T-helper 2 cell (primary cell): Measurements from ENCODE around the gene PFN1.
"Not testable (repeated sequence)": the region's sequence is repeated elsewhere in the genome, so short reads cannot be mapped to it uniquely, and the experiment has no call there.

Experiments
- DNase-seq, 5 experiments: peaks; one replicate each; pipeline versions ENCODE4 v3.0.0 to v3.0.0-alpha.2; 2012 to 2022

PFN1 gene

DNA sequence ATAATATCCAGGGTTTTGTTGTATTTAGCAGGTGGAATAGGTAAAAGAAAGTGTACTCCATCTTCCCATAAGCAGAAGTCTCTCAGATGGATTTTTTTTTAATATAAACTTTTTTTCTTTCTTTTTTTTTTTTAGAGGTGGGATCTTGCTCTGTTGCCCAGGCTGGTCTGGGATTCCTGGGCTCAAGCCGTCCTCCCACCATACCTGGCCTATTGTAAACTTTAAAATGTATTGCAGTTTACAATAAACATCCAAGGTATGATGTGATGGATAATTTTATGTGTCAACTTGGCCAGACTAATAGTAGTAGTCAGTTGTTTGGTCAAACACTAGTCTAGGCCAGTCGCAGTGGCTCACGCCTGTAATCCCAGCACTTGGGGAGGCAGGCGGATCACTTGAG is 27.0 kb downstream of the PFN1 start:
- DNase-seq = no peak

DNA sequence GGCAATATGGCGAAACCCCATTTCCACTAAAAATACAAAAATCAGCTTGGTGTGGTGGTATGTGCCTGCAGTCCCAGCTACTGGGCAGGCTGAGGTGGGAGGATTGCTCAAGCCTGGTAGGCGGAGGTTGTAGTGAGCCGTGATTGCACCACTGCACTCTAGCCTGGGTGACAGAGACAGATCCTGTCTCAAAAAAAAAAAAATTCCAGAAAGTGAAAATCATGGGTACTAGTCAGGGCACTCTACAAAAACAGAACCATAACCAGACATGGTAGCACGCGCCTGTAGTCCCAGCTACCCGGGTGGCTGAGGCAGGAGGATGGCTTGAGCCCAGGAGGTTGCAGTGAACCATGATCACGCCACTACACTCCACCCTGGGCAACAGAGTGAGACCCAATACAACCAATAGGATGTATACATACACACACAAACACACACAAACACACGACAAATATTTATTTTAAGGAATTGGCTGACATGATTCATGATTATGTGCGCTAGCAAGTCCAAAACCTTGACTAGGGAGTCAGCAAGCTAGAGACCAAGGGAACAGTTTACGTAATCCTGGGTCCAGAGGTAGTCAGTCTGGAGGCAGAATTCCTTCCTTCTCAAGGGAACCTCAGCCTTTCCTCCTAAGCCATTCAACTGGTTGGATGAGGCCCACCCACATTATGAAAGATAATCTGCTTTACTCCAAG is 27.8 kb downstream of the PFN1 start:
- no peak for DNase-seq

DNA sequence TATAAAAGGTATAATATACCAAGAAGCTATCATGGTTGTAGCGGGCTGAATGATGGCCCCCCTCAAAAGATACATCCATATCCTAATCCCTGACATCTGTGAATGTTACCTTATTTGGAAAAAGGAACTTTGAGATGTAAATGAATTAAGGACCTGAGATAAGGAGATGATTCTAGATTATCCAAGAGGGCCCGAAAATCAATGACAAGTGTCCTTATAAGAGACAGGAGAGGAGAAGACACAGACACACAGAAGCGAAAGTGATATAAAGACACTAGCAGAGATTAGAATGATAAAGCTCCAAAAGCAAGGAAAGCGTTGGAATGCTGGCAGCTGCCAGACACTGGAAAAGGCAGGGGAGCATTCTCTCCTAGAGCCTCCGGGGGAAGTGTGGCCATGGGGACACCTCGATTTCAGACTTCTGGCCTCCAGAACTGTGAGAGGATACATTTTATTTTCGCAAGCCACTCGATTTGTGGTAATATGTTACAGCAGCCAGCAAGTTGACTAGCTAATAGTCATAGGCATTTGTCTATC is 28.8 kb downstream of the PFN1 start:
- no peak for DNase-seq

DNA sequence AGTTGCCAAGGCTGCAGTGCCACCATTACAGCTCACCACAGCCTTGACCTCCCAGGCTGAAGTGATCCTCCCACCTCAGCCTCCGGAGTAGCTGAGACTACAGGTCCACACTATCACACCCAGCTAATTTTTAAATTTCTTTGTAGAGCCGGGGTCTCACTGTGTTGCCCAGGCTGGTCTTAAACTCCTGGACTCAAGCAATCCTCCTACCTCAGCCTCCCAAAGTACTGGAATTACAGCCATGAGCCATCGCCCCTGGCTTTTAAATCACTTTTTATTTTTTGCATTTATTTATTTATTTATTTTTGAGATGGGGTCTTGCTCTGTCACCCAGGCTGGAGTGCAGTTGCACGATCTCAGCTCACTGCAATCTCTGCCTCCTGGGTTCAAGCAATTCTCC is 33.8 kb downstream of the PFN1 start:
- not testable (repeated sequence) for DNase-seq

DNA sequence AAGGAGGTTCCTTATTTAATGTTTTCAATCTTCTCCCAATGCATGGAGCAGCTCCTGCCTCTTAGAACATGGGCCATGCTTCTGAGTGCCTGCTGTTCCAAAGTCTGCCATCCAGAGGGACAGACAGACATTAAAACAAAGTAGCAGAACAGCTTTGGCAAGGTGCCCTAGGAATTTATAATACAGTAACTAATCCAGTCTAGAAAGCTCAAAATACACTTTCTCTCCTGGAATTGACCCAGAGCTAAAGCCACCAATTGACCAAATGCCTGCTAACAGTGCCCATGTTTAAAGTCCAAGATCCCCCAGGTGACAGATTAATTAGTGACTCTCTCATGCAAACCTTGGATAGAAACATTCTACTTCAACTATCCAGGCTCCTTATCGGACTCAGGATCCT is 34.3 kb downstream of the PFN1 start:
- no peak for DNase-seq

DNA sequence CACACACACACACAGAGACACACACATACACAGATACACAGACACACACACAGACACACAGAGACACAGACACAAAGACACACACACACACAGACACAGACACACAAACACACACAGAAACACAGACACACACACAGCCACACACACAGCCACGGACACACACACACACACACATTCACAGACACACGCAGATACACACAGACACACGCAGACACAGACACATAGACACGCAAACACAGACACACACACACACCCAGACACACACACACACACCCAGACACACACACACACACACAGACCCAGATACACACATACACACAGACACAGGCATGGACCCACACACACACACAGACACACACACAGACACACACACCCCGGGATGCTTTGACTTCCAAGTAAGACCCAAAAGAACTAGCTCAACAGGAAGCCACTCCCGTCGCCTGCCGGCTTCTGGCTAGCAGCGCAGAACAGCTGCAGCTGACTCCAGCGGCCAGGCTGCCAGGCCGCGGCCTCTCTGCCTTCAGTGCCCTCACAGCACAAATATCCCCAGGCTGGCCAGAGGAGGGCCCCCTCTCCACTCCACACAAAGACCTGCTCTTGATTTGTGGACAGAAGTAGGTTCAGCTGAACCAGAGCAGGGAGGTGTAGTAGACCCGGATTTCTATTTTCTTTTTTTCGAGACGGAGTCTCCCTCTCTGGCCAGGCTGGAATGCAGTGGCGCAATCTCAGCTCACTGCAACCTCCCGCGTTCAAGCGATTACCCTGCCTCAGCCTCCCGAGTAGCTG is 39.4 kb downstream of the PFN1 start:
- peak; percentile 29 to 86 (median 54) for DNase-seq

DNA sequence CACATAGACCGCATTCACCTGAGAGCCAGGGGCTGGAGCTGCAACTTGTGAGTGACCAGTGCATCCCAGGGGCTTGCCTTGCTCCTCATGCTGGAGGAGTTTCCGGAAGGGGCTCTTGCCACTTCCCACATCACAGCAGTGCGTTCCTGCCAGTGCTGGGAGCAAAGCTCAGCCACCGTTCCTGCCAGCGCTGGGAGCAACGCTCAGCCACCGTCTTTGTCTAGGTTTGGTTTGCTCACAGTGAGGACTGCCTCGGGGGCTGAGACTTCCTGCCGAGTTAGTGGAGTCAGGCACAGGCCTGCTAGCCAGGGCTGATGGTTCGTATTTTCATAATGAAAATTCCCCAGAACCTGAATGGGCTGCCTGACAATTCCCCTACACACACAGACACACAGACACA is 40.0 kb downstream of the PFN1 start:
- DNase-seq = no peak

DNA sequence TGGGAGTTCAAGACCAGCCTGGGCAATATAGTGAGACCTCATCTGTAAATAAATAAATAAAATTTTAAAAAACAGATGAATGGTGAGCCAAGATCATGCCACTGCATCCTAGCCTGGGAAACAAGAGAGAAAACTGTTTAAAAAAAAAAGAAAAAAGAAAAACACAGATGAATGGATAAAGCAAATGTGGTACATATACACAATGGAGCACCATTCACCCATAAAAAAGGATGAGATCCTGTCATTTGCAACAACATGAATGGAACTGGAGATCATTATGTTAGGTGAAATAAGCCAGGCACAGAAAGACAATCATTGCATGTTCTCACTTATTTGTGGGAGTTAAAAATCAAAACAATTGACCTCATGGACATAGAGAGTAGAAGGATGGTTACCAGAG is 41.7 kb downstream of the PFN1 start:
- not testable (repeated sequence) for DNase-seq

DNA sequence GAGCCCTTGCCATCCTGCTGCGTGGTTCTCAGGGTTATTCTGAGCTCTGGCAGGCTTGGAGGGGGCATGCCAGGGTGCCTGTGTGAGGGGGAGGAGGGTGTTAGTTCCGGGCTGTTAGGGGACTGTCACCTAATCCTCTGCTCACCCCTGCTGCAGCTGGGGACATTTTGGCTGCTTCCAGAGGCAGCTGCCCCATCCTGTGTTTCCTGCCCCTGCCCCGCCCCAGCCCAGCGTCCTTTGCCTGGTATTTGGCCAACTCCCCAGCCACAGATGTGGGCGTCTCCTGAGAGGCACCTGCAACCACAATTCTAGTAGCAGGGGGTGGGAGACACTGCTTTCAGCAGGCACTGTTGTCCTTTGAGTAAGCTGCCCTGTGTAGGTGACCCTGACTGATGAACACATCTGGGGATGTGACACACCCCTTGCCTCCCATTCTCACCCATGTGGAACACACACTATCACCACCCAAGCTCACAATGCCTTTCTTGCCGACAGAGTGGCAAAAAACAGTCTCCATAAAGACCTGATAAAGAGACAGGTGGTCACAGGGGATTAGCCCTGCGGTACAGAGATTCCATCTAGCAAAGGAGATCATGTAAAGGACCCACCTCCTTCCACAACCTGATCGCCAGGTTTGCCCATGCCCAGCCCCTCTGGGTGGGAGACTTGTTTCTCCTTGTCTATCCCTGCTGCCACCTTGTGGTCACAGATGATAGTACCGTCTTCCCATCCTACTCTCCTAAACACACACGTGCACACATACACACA is 45.1 kb downstream of the PFN1 start, which contains the start of gene CHRNE:
Gene CHRNE, minus strand, starts transcription at position 48 of the 768 bp plus-strand sequence. Its CDS starts 35 bp downstream, at position 13.
- DNase-seq = peak in 4 of 5 experiments; percentile 64 to 80 (median 68)

DNA sequence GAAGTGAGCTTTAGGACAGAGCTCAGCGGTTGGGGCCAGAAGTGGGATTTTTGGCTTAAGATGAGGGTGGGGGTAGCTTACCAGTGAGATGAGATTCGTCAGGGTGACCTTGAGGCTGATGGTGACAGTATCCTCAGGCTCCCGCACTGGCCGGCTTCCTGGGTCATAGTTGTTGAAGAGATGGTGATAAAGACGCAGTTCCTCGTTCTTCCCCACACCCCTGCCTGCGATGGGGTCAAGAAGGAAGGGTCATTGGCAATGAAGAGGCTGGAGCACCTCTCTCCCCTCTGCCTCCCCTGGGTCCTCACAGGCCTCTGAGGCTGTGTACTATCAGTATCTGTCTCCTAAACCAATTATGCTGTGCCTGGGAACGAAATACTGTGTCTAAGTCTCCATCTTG is 45.8 kb downstream of the PFN1 start:
- DNase-seq = no peak

DNA sequence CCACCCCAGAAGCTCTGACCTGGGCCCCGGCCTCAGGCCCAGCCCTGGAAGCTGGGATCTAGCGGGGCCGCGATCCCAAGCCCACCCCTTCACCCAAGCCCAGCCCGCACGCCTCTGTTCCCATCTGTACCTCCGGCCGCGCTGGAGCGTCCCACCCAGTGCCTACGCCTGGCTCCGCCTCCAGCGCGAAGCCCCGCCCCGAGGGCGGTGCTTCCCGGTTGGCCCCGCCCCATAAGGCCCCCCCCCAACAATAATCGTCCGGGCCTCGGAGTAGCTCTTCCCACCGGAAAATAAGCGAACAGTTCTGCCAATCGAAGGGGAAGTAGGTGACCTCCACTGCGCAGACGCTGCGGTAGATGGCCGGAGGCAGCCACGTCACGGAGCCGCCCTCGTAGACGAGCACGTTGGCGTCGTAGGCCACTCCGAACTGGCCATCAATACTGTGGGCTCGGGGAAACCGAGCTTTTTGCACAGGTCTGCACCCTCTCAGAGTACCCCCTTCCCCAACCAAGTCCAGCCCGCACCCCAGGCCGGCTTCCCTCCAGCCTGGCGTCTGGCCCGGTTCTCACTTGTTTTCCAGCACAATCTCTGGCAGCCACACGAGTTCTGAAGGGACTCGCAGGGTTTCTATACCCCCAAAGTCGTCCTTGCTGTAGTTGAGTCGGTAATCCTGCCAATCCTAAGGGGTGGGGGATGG is 46.5 kb downstream of the PFN1 start:
- no peak for DNase-seq

DNA sequence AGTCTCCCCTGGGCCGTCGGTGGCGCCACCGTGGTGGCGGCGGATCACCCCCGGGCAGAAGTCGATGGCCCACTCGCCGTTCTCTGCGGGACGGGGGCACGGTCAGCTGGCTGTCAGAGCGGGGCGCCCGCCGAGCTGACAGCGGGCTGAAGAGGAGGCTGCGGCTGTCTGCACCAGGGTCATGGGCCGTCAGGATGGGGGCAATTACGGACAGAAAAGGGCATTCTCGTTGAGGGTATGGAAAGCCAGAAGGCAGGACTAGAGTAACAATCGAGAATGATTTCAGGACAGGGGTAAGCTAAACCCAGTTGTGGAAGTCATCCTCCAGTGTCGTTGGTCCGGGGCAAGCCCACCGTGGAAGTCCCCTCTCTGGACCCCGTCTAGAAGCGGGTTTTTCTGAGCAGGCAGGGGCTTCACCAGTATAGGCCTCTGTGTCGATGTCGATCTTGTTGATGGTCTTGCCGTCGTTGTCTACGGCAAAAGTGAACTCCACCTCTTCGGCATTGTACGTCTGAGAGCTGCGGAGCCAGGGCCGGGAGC is 47.2 kb downstream of the PFN1 start:
- DNase-seq = no peak

DNA sequence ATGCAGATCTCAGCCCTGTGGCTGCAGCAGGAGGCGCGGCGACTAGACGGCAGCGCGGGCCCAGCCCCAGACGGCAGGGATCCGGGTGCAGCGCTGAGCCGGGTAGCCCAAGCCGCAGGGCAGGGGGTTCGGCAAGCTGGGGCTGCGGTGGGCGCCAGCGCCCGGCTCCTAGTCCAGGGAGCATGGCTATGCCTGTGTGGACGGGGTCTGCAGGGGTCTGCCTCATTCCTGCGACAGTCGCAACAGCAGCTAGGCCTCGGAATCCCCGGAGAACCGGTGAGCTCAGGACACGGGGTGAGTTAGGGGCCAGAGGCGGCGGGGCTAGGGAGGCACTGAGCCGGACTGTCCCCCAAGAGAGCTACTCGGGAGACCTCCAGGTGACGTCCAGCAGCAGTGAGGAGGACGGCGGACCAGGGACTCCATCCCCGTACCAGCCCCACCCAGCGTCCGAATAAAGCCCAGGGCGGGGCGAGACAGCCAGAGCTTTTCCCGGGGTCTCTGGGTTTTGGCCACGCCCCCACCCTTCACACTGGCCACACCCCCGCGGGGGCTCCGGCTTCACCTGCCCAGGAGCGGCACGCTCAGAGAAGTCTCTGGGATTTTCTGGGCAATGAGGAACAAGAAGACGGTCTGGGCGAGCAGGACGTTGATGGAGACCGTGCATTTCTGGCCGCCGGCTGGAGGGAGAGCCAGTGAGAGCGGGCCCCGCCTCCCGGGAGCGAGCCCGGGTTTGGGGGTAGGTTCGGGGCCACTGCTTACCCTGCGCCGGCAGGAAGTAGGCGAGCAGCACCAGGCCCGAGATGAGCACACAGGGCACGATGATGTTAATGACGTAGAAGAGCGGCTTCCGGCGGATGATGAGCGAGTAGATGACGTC is 47.9 kb downstream of the PFN1 start:
- peak in 4 of 5 experiments; percentile 30 to 86 (median 58) for DNase-seq

DNA sequence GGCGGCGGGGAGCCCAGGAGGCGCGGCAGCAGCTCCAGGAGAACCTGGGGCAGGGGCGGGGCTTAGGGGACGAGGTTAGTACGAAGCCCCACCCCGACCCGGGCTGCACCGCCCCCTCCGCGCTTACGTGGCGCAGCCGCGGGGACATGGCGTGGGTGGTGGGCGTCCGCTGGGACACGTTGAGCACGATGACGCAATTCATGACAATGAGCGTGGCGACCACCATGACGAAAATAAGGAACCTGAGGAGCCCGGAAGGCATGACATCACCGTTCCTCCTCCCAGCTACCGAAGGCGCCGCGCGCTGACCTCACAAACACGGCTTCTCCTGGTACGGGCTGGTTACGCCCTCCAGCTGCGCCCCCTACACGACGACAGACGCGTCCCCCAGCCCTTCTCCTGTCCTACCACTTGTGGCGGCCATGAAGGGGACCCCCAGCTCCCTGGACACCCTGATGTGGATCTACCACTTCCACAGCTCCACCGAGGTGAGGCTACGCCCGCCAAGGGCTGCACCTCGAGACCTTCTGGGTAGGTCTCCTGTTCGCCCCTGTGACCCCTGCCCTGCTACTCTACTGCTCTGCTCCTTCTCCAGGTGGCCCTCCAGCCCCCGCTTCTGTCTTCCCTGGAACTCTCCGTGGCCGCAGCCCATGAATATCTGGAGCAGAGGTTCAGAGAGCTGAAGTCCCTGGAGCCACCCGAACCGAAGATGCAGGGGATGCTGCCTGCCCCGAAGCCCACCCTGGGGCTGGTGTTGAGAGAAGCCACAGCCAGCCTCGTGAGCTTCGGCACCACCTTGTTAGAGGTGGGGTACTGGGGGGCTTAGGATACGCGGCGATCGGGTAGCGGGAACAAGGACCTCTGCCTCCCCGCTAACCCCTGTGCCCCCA is 48.7 kb downstream of the PFN1 start, which contains the start of gene C17orf107:
Gene C17orf107, plus strand, starts transcription at position 196 of the 890 bp plus-strand sequence. Its CDS starts 227 bp downstream, at position 423.
- DNase-seq = peak; percentile 85 to 97 (median 92)

DNA sequence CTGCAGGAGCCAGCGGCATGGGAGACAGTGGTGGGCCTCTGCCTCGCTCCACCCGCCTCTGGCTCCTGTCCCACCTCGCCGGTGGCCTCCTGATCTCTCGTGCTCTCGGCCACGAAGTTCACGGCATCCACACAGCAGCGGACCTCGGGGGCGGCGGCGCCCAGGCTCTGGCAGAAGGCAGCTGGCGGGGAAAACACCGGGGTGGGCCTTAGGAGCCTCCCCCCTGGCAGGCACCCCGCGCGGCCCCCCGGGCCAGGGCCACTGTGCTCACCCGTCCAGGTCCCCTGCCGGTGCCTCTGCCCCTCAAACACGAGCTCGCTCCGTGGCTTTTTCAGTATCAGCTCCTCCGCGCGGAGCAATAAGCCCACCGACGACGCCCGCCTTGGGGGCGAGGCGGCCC is 49.4 kb downstream of the PFN1 start:
- no peak for DNase-seq

DNA sequence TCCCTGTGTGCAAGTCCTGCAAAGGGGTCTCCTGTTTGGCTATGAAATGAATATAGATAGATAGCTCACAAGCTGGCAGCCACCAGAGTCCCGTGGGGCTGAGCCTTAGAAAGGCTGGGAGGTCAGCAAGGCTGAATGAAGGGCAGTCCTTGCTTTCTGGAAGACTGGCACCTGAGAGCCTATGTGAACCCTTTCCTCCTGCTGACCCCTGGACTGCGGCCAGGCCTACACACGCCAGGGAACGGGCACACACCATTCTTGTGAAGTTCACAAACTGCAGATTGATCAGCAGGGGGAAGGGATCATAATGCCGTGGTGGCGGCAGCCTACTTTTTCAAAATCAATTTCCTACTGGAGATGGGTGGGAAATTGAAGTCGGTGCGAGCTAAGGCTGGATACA is 50.0 kb downstream of the PFN1 start:
- DNase-seq = no peak

DNA sequence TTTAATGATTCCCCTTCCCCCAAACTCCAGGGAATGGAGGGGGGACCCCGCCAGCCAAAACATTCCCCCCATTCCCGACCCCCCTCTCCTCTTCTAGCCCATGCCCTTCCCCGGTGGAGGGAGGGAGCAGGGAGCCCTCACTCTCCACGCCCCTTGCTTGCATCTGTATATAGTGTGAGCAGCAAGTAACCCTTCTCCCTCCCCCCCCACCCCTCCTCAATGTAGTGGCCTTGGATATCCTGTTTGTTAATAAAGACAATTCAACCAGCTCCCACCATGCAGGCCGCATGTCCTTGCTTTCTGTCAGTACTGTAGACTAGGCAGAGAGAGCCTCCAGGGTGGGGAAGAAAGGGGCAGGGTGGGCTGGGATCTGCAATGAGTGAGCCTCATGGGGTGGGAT is 50.5 kb downstream of the PFN1 start:
- DNase-seq = no peak

DNA sequence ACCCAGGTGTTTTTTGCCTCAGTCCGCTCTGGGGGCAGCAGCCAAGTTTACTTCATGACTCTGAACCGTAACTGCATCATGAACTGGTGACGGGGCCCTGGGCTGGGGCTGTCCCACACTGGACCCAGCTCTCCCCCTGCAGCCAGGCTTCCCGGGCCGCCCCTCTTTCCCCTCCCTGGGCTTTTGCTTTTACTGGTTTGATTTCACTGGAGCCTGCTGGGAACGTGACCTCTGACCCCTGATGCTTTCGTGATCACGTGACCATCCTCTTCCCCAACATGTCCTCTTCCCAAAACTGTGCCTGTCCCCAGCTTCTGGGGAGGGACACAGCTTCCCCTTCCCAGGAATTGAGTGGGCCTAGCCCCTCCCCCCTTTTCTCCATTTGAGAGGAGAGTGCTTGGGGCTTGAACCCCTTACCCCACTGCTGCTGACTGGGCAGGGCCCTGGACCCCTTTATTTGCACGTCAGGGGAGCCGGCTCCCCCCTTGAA is 51.1 kb downstream of the PFN1 start:
- DNase-seq = no peak

DNA sequence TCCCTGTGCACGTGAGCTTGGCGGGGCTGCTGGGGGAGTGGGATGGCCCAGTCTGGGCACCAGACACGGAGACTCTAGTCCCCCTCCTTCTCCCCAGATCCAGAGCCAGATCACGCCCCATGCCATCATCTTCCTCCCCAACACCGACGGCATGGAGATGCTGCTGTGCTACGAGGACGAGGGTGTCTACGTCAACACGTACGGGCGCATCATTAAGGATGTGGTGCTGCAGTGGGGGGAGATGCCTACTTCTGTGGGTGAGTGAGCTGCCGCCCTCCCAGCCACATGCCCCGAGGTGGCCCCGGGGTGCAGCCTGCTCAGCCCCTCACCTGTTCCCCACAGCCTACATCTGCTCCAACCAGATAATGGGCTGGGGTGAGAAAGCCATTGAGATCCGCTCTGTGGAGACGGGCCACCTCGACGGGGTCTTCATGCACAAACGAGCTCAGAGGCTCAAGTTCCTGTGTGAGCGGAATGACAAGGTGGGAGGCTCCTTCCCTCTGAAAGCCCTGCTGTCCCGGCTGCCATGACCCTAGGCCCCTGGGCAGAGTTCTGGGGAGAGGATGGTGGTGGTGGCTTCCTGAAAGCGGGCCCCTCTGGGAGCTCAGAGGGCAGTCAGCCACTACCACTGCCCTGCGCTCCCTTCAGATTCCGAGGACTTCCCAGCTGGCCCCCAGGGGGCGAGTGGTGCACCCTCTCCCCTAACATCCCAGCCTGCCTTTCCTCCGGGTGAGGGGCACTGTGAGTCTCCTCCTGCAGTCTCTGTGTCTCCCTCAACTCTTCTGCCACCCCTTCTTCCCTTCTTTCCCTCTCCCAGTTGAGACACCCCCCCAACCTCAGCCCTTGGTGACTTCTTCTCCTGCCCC is 51.8 kb downstream of the PFN1 start:
- no peak for DNase-seq
